HEK293 (cell line): ENCODE results near the gene SLC6A3.

Experiments
- KLF17 ChIP-seq: fragments of 450-650 bp; formaldehyde crosslinking; IDR thresholded peaks from 2 replicates; pipeline ENCODE4 v1.5.1; 2016; ENCODE audit warnings: missing biosample characterization, missing genetic modification characterization
- ZNF350 ChIP-seq: fragments of 450-650 bp; formaldehyde crosslinking; IDR thresholded peaks from 2 replicates; pipeline ENCODE4 v1.5.0; 2017; ENCODE audit warnings: missing biosample characterization, mild to moderate bottlenecking, missing genetic modification characterization
- ZNF571 ChIP-seq: fragments of 450-650 bp; formaldehyde crosslinking; IDR thresholded peaks from 2 replicates; pipeline ENCODE4 v1.5.0; 2017; ENCODE audit warnings: missing biosample characterization, missing genetic modification characterization

GRCh38 chr5:1445689-1446601 is 705 bp upstream of the SLC6A3 start:
- no peak for TF ChIP-seq KLF17 (tag by site-specific recombination)
- no peak for TF ChIP-seq ZNF350 (tag by site-specific recombination)
- TF ChIP-seq ZNF571 (tag by site-specific recombination) = no peak
